Measurements from ENCODE around the gene SEPTIN8. TPM values are rescaled to one million over a fixed set of nuclear protein-coding genes. Genes with fewer than 3 reads are reported as not detected.

Gene SEPTIN8
- polyA plus RNA-seq, 1 donor (not counting 4 experiments of a cell fraction or from before 2014, with no cell fraction given) = 46.4 TPM

- no peak for DNase-seq (ENCODE audit: low read depth, low spot score)
- H3K4me2 ChIP-seq (ENCODE audit: control insufficient read depth, extremely low read depth, insufficient read depth, low read depth, low read length) = no peak overlapping the region
- no peak for FAIRE-seq
- H3K36me3 ChIP-seq (ENCODE audit: control insufficient read depth in 2 of 2, extremely low read depth in 1 of 2, insufficient read depth in 2 of 2, low read length in 2 of 2) = peaks cover 32 to 42% of the 10 kb centered on the region in 2 experiments
- no peak overlapping the region for H3K9ac ChIP-seq (ENCODE audit: control insufficient read depth, extremely low read depth, insufficient read depth, low read length)
- dilution Hi-C loops (cut with MboI; ENCODE audit: extremely low pct_ligation_motif_present, low sequenced_read_pairs) = no loop called here
- H3K27ac ChIP-seq (ENCODE audit: control insufficient read depth, insufficient read depth, low read length) = no peak overlapping the region
- no peak overlapping the region for H2AFZ ChIP-seq (ENCODE audit: control insufficient read depth, low read length)
- no peaks in the 10 kb centered on the region for H4K20me1 ChIP-seq (ENCODE audit: control insufficient read depth, extremely low read depth, insufficient read depth, low read length)
- H3K9me1 ChIP-seq (ENCODE audit: control insufficient read depth, extremely low read depth, insufficient read depth, low read length) = no peaks in the 10 kb centered on the region
- TF ChIP-seq CTCF (optimal IDR thresholded peaks at IDR 0.05 in 1 of 3, IDR thresholded peaks at IDR 0.05 in 1 of 3, conservative IDR thresholded peaks at IDR 0.05 in 1 of 3; ENCODE audit: extremely low read depth in 1 of 3, insufficient read depth in 2 of 3, low read length in 3 of 3) (no peak), EZH2 (IDR thresholded peaks at IDR 0.05; ENCODE audit: low read length) (no peak)
- H3K79me2 ChIP-seq (ENCODE audit: control insufficient read depth, insufficient read depth, low read length) = no peaks in the 10 kb centered on the region
- no peaks in the 10 kb centered on the region for H3K9me3 ChIP-seq (ENCODE audit: control insufficient read depth, low read depth, low read length)
- no peak overlapping the region for H3K4me3 ChIP-seq (ENCODE audit: control insufficient read depth in 2 of 3, extremely low read depth in 1 of 3, insufficient read depth in 2 of 3, low read depth in 1 of 3, low read length in 3 of 3)
- H3K4me1 ChIP-seq (ENCODE audit: control insufficient read depth, extremely low read depth, insufficient read depth, low read length) = no peaks in the 10 kb centered on the region
- no peaks in the 10 kb centered on the region for H3K27me3 ChIP-seq (ENCODE audit: control insufficient read depth, extremely low read depth, insufficient read depth, low read length)
These were observed 17.0 kb downstream of the SEPTIN8 start for GRCh38 chr5:132760049-132760420.

GRCh38 chr5:132759114-132760048 lies 17.7 kb downstream of the SEPTIN8 start:
- dilution Hi-C loops (cut with MboI; ENCODE audit: extremely low pct_ligation_motif_present, low sequenced_read_pairs) = no loop called here
- Histone ChIP-seq H3K79me2 (ENCODE audit: control insufficient read depth, insufficient read depth, low read length) (no peaks in the 10 kb centered on the region), H3K9me3 (ENCODE audit: control insufficient read depth, low read depth, low read length) (no peaks in the 10 kb centered on the region), H3K9me1 (ENCODE audit: control insufficient read depth, extremely low read depth, insufficient read depth, low read length) (no peaks in the 10 kb centered on the region), H3K4me2 (ENCODE audit: control insufficient read depth, extremely low read depth, insufficient read depth, low read depth, low read length) (no peak overlapping the region), H3K27me3 (ENCODE audit: control insufficient read depth, extremely low read depth, insufficient read depth, low read length) (no peaks in the 10 kb centered on the region), H3K36me3 (ENCODE audit: control insufficient read depth in 2 of 2, extremely low read depth in 1 of 2, insufficient read depth in 2 of 2, low read length in 2 of 2) (peaks cover 28 to 42% of the 10 kb centered on the region in 2 experiments), H3K4me1 (ENCODE audit: control insufficient read depth, extremely low read depth, insufficient read depth, low read length) (no peaks in the 10 kb centered on the region), H3K4me3 (ENCODE audit: control insufficient read depth in 2 of 3, extremely low read depth in 1 of 3, insufficient read depth in 2 of 3, low read depth in 1 of 3, low read length in 3 of 3) (no peak overlapping the region), H3K9ac (ENCODE audit: control insufficient read depth, extremely low read depth, insufficient read depth, low read length) (no peak overlapping the region), H3K27ac (ENCODE audit: control insufficient read depth, insufficient read depth, low read length) (no peak overlapping the region), H2AFZ (ENCODE audit: control insufficient read depth, low read length) (no peak overlapping the region), H4K20me1 (ENCODE audit: control insufficient read depth, extremely low read depth, insufficient read depth, low read length) (no peaks in the 10 kb centered on the region)
- FAIRE-seq (no peak), DNase-seq (ENCODE audit: low read depth, low spot score) (no peak)
- TF ChIP-seq EZH2 (IDR thresholded peaks at IDR 0.05; ENCODE audit: low read length) (no peak), CTCF (optimal IDR thresholded peaks at IDR 0.05 in 1 of 3, IDR thresholded peaks at IDR 0.05 in 1 of 3, conservative IDR thresholded peaks at IDR 0.05 in 1 of 3; ENCODE audit: extremely low read depth in 1 of 3, insufficient read depth in 2 of 3, low read length in 3 of 3) (no peak)
